Lung (tissue), 12 donors: Measurements from ENCODE around the gene LAMA3. TPM values are rescaled to one million over a fixed set of nuclear protein-coding genes. Genes with fewer than 3 reads are reported as not detected.

Experiments used
- ATAC-seq: fragments of 200-7000 bp; cut with Tn5 transposase; one replicate; pipeline ENCODE4 v1.9.1; 2020; ENCODE audit warnings: moderate number of reproducible peaks; ENCODE audit not compliant: insufficient read depth, low FRiP score
- DNase-seq, 3 donors: peaks; one replicate each; pipeline ENCODE4 v3.0.0-alpha.2; 2013 to 2017
- H3K27ac ChIP-seq, 2 donors: one replicate each; pipeline ENCODE4 v1.5.1; 2013; ENCODE audit warnings: mild to moderate bottlenecking in 2 of 2, moderate library complexity in 2 of 2, control low read depth in 1 of 2, inconsistent platforms in 1 of 2, low read depth in 1 of 2, low read length in 1 of 2
- H3K27me3 ChIP-seq, 3 donors: one replicate each; pipeline ENCODE4 v1.5.1; 2013; ENCODE audit warnings: low read length in 2 of 3; ENCODE audit not compliant: control insufficient read depth in 3 of 3, insufficient read depth in 3 of 3
- H3K36me3 ChIP-seq, 4 donors: one replicate each; pipeline ENCODE4 v1.5.1; 2013; ENCODE audit warnings: low read length in 4 of 4, mild to moderate bottlenecking in 1 of 4, moderate library complexity in 1 of 4; ENCODE audit not compliant: control insufficient read depth in 4 of 4, insufficient read depth in 4 of 4
- H3K4me1 ChIP-seq, 5 donors: one replicate each; pipeline ENCODE4 v1.5.1; 2013; ENCODE audit warnings: low read length in 5 of 5, mild to moderate bottlenecking in 2 of 5, moderate library complexity in 1 of 5; ENCODE audit not compliant: control insufficient read depth in 5 of 5, insufficient read depth in 5 of 5
- H3K4me3 ChIP-seq: one replicate; pipeline ENCODE4 v1.5.1; 2013; ENCODE audit warnings: mild to moderate bottlenecking, control low read depth, moderate library complexity
- H3K9ac ChIP-seq, 2 donors: one replicate each; pipeline ENCODE4 v1.5.1; 2013; ENCODE audit warnings: low read length in 2 of 2, control low read depth in 1 of 2; ENCODE audit not compliant: insufficient read depth in 1 of 2
- H3K9me3 ChIP-seq, 4 donors: one replicate each; pipeline ENCODE4 v1.5.1; 2013; ENCODE audit warnings: low read length in 3 of 4, mild to moderate bottlenecking in 1 of 4, moderate library complexity in 1 of 4; ENCODE audit not compliant: control insufficient read depth in 4 of 4, insufficient read depth in 3 of 4
- CTCF ChIP-seq: IDR thresholded peaks from 2 replicates; pipeline ENCODE4 v1.5.1; 2012; ENCODE audit warnings: mild to moderate bottlenecking; ENCODE audit errors: control extremely low read depth, extremely low read depth
- WGBS, 2 donors: extraction: QIAGEN DNeasy Blood & Tissue Kit; methylation state at CpG; one replicate each; pipeline ENCODE4 v1.1.7; 2013; 5-methylcytosine and 5-hydroxymethylcytosine counted together
- polyA plus RNA-seq, 2 donors: library from polyadenylated mRNA; stranded (reverse); fragments of 200-250 nt; gene quantifications; one replicate each; pipeline ENCODE4 v1.2.1, GENCODE V29; 2013
- total RNA-seq, 2 donors: library from RNA; depleted of rRNA in 1 of 2; stranded (reverse); fragments of >200 nt in 1 of 2; gene quantifications; one replicate each; pipeline ENCODE4 v1.2.1, GENCODE V29; 2014 to 2021
- donor health status: control.
- donor health status: control.
- donor health status: Bipolar disorder and iron deficiency.
- donor health status: healthy.
- donor health status: DM: yes; HTN: yes; CAD: no.

Gene LAMA3
- total and polyA plus RNA-seq, 4 donors = 14.1 to 110 (median 51.9) TPM

GRCh38 chr18:23852236-23853045 is 163.2 kb downstream of the LAMA3 start:
- no peak overlapping the region for H3K27ac ChIP-seq
- H3K9ac ChIP-seq = no peak overlapping the region
- no peaks in the 10 kb centered on the region for H3K9me3 ChIP-seq
- no peaks in the 10 kb centered on the region for H3K36me3 ChIP-seq
- ATAC-seq (no peak), DNase-seq (no peak)
- no peaks in the 10 kb centered on the region for H3K4me1 ChIP-seq
- no peak overlapping the region for H3K4me3 ChIP-seq
- H3K27me3 ChIP-seq = no peaks in the 10 kb centered on the region
- WGBS, 2 donors = 94 to 99% methylated on average over 4 of the region's 4 CpGs
- no peak for TF ChIP-seq CTCF

GRCh38 chr18:23853448-23854195 is 164.4 kb downstream of the LAMA3 start:
- no peak overlapping the region for H3K9ac ChIP-seq
- DNase-seq = no peak

GRCh38 chr18:23855721-23856120 is 166.5 kb downstream of the LAMA3 start:
- Histone ChIP-seq H3K4me1 (no peaks in the 10 kb centered on the region), H3K4me3 (no peak overlapping the region), H3K9ac (no peak overlapping the region), H3K9me3 (no peaks in the 10 kb centered on the region), H3K27ac (no peak overlapping the region), H3K27me3 (no peaks in the 10 kb centered on the region), H3K36me3 (no peaks in the 10 kb centered on the region)
- ATAC-seq (no peak), DNase-seq (no peak)
- no peak for TF ChIP-seq CTCF
- WGBS, 2 donors = 95 to 96% methylated on average over 5 of the region's 5 CpGs

More at GRCh38 chr18:23853448-23854195, 164.4 kb downstream of the LAMA3 start:
- TF ChIP-seq CTCF = no peak
- Histone ChIP-seq H3K4me3 (no peak overlapping the region), H3K27ac (no peak overlapping the region), H3K4me1 (no peaks in the 10 kb centered on the region), H3K9me3 (no peaks in the 10 kb centered on the region), H3K36me3 (no peaks in the 10 kb centered on the region), H3K27me3 (no peaks in the 10 kb centered on the region)
- WGBS, 2 donors = 72 to 76% methylated on average over 8 of the region's 8 CpGs
- ATAC-seq = no peak
